Right lobe of liver (tissue), 6 donors: ENCODE measurements around the gene ASB2. TPM values are rescaled to one million over a fixed set of nuclear protein-coding genes. Genes with fewer than 3 reads are reported as not detected.

Source experiments
- ATAC-seq, 4 donors: fragments of 200-7000 bp; cut with Tn5 transposase; one replicate each; pipeline ENCODE4 v1.9.1; 2020; ENCODE audit warnings: mild to moderate bottlenecking in 4 of 4, moderate library complexity in 4 of 4
- DNase-seq, 3 donors: peaks; one replicate each; pipeline ENCODE4 v3.0.0-alpha.2; 2020
- H3K27ac ChIP-seq, 3 donors: fragments of 200-600 bp; one replicate each; pipeline ENCODE4 v1.8.0; 2022
- H3K27me3 ChIP-seq, 2 donors: fragments of 200-600 bp; one replicate each; pipeline ENCODE4 v1.8.0; 2022
- H3K36me3 ChIP-seq, 4 donors: fragments of 200-600 bp; sonication (generic) in 1 of 4; one replicate each; pipeline versions ENCODE4 v1.5.1 to v1.8.0; 2017 to 2022; ENCODE audit warnings: control low read depth in 1 of 4
- H3K4me1 ChIP-seq, 4 donors: fragments of 200-600 bp; sonication (generic) in 1 of 4; one replicate each; pipeline versions ENCODE4 v1.5.1 to v1.8.0; 2017 to 2022; ENCODE audit warnings: control low read depth in 1 of 4
- H3K4me3 ChIP-seq, 3 donors: fragments of 200-600 bp; one replicate each; pipeline ENCODE4 v1.8.0; 2022
- H3K9me3 ChIP-seq, 4 donors: fragments of 200-600 bp; sonication (generic) in 1 of 4; one replicate each; pipeline versions ENCODE4 v1.5.1 to v1.8.0; 2017 to 2022; ENCODE audit warnings: control low read depth in 1 of 4
- CTCF ChIP-seq, 4 donors: fragments of 200-600 bp in 3 of 4; fragments of 450-650 bp in 1 of 4; IDR thresholded peaks; one replicate each; pipeline versions ENCODE4 v1.5.1 to v1.8.0; 2016 to 2022; ENCODE audit warnings: antibody characterized with exemption in 4 of 4, mild to moderate bottlenecking in 2 of 4
- POLR2A ChIP-seq: fragments of 450-650 bp; IDR thresholded peaks from one replicate; pipeline ENCODE4 v1.6.1; 2017; ENCODE audit warnings: antibody characterized with exemption, mild to moderate bottlenecking
- WGBS: methylation state at CpG from one replicate; pipeline ENCODE4 v1.1.6; 2018; ENCODE audit warnings: low coverage, low lambda C conversion rate; ENCODE audit not compliant: insufficient coverage; ENCODE audit errors: missing lambda C conversion rate; 5-methylcytosine and 5-hydroxymethylcytosine counted together
- intact Hi-C, 2 donors: fragments of 100-400 bp; cut with DNase I; formaldehyde crosslinking; loops; one replicate each; pipeline versions ENCODE4 v1.11.2 to v1.14.1; 2022
- total RNA-seq, 6 experiments: library from RNA; depleted of rRNA in 2 of 6; stranded (reverse); fragments of >200 nt in 2 of 6; fragmentation: NEBNext Ultra II Directional in 3 of 6; extraction: Animal tissue kit (Norgen Biotek cat#: 25700) in 3 of 6; gene quantifications; one replicate each; pipeline versions ENCODE4 v1.1.0 to v1.2.4, GENCODE V29; 2016 to 2023
- donor health status: DM: no; HTN: yes; CAD: no.
- donor health status: DM: no; HTN: no; CAD: no.
- donor health status: DM: no; HTN: no; CAD: no.
- donor health status: DM: no; HTN: yes; CAD: no.
- donor health status: DM: no; HTN: yes; CAD: no.

The ASB2 gene
- total RNA-seq, 6 experiments from 2014 or later, result 0.20 to 0.59 (median 0.28) TPM

GRCh38 chr14:94001016-94001415, 24.6 kb upstream of the ASB2 start:
- Histone ChIP-seq H3K27me3 (no peaks in the 10 kb centered on the region), H3K9me3 (no peaks in the 10 kb centered on the region), H3K27ac (no peak overlapping the region), H3K4me1 (no peaks in the 10 kb centered on the region), H3K36me3 (no peaks in the 10 kb centered on the region), H3K4me3 (no peak overlapping the region)
- intact Hi-C loops, result no loop called here
- no peak for ATAC-seq
- no CpG with 5 or more reads among the region's 13 CpGs for WGBS
- no peak for TF ChIP-seq POLR2A
- DNase-seq, result no peak

- DNase-seq, result no peak
- H3K9me3 ChIP-seq, result no peaks in the 10 kb centered on the region
- 74% methylated on average over 3 of the region's 6 CpGs for WGBS
- no peak overlapping the region for H3K4me3 ChIP-seq
- ATAC-seq, result no peak
- intact Hi-C loops, result no loop called here
- TF ChIP-seq POLR2A (no peak), CTCF (IDR thresholded peaks at IDR 0.05) (no peak)
- no peaks in the 10 kb centered on the region for H3K36me3 ChIP-seq
- H3K27ac ChIP-seq, result no peak overlapping the region
- H3K27me3 ChIP-seq, result no peaks in the 10 kb centered on the region
- H3K4me1 ChIP-seq, result no peaks in the 10 kb centered on the region
Measured at GRCh38 chr14:94000267-94000666, 23.9 kb upstream of the ASB2 start.

DNA sequence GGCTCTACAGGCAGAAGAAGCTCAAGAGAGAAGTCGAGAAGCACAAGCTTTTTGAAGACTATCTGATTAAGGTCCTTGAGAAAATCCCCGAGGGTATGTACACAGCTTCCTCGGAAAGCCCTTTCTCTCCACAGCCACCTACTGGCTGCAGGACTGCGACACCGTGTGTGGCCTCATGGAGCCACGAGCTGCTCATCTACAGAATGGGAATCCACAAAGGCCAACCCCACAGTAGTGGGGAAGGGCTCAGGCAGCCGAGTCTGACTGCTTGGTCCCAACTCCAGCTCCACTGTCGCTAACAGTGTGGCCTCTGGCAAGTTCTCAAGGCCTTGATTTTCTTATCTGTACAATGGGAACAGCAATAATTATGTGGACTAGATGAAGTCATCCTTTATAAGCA, 23.2 kb upstream of the ASB2 start:
- Histone ChIP-seq H3K9me3 (no peaks in the 10 kb centered on the region), H3K36me3 (no peaks in the 10 kb centered on the region), H3K4me3 (no peak overlapping the region), H3K27me3 (no peaks in the 10 kb centered on the region), H3K27ac (no peak overlapping the region), H3K4me1 (no peaks in the 10 kb centered on the region)
- WGBS, result 61% methylated on average over 3 of the region's 8 CpGs
- no peak for TF ChIP-seq POLR2A
- TF ChIP-seq CTCF (IDR thresholded peaks at IDR 0.05), result no peak
- intact Hi-C loops, result loop anchor here in 1 of 2 donors (10.0 kb wide), 1 partner anchor 55 kb away; no protein-coding TSS in a partner anchor
- ATAC-seq (no peak), DNase-seq (no peak)

- H3K4me3 ChIP-seq, result no peak overlapping the region
- ATAC-seq (no peak), DNase-seq (no peak)
- intact Hi-C loops, result loop anchor here in 1 of 2 donors (10.0 kb wide), 1 partner anchor 54 kb away; no protein-coding TSS in a partner anchor
- H3K36me3 ChIP-seq, result no peaks in the 10 kb centered on the region
- H3K27me3 ChIP-seq, result no peaks in the 10 kb centered on the region
- H3K9me3 ChIP-seq, result no peaks in the 10 kb centered on the region
- TF ChIP-seq CTCF (IDR thresholded peaks at IDR 0.05), result no peak
- TF ChIP-seq POLR2A, result no peak
- H3K4me1 ChIP-seq, result no peaks in the 10 kb centered on the region
- no peak overlapping the region for H3K27ac ChIP-seq
- WGBS, result 20% methylated on average over 1 of the region's 7 CpGs
Measured at GRCh38 chr14:93998871-93999403, 22.6 kb upstream of the ASB2 start.

DNA sequence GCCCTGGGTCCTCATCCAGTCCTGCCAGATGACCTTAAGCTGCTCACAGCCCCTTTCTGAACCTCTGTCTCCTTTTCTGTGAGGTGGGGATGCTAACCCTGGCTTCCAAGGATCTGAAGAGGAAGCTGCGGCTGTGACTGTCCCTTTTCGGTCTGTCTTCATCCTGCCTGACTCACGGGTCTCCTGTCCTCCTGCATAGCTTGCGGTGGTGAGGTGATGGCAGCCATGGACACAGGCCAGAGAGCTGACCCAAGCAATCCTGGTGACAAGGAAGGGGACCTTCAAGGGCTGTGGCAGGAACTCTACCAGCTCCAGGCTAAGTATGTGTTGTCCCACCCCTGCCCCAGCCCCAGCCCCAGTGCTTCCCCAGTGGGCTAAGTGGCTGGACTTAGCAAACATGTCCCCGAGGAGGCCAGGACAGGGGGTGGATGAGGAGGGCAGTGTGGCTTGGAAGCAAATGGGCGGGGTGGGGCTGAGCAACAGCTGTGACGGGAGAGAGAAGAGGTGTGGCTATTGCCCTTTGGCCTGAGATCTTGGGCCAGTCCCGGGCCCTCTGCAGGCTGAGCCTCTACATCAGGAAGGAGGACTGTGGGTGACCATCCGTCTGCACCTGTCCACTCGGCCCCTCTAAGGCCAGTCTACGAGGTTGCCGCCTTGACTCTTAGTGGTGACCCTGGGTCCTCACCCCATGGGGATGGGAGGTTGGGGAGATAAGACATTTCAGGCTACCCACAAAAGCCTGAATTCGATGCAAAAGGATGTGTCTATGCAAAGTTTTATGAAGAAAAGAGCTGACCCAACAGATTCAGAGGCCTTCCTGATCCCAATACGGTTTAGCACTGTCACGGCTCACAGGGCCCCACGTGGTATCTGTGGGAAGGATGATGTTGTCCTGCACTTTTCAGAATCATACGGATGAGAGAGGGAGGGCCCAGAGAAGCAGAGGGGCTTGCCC, 21.8 kb upstream of the ASB2 start:
- Histone ChIP-seq H3K36me3 (no peaks in the 10 kb centered on the region), H3K27me3 (no peaks in the 10 kb centered on the region), H3K27ac (no peak overlapping the region), H3K4me1 (no peaks in the 10 kb centered on the region), H3K4me3 (no peak overlapping the region), H3K9me3 (no peaks in the 10 kb centered on the region)
- 64% methylated on average over 5 of the region's 17 CpGs for WGBS
- ATAC-seq, result no peak
- no peak for DNase-seq
- TF ChIP-seq CTCF (IDR thresholded peaks at IDR 0.05), result no peak
- TF ChIP-seq POLR2A, result no peak
- intact Hi-C loops, result loop anchor here in 1 of 2 donors (10.0 kb wide), 1 partner anchor 53 kb away; no protein-coding TSS in a partner anchor
